Amniotic epithelial cell (primary cell): ENCODE data around the gene DNASE2B.
"Not testable (repeated sequence)": the region's sequence is repeated elsewhere in the genome, so short reads cannot be mapped to it uniquely, and the experiment has no call there.

ENCODE experiments used
- DNase-seq: peaks from one replicate; pipeline ENCODE4 v3.0.0-alpha.2; 2010; ENCODE audit warnings: low read depth

DNASE2B gene

GRCh38 chr1:84412316-84412942 is 14.1 kb downstream of the DNASE2B start:
- no peak for DNase-seq

- no peak for DNase-seq
These were observed 17.1 kb downstream of the DNASE2B start for GRCh38 chr1:84415396-84415795.

- DNase-seq, result no peak
These were observed 24.6 kb downstream of the DNASE2B start for GRCh38 chr1:84422909-84423308.

DNA sequence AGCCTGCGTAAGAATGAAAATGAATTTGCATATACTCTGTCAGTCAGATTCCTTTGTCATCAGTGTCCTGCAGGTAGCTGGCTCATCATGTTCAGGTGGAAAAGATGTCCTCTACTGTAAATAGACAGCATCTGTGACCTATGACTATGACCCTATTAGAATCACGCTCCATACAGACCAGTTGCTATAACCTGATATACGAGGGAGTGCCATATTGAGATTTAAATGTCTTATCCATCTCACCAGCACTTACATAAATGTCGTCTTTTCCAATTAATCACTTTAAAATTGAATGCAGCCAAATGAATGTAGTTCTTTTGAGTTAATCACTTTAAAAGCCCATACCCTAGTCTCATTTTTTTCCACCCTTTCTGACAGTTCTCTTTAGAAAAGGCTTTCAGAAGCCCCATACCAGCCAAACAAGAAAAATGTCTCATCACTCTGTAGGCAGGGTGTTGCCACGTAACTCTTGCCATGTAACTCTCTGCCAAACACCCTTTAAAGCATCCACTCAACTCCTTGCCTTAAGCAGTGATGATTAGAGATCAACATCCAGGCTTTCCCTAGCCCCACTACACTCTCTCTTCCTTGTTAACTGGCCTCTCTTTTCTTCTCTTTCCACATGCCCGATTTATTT is 26.3 kb downstream of the DNASE2B start:
- DNase-seq, result no peak

GRCh38 chr1:84425150-84425896 is 27.0 kb downstream of the DNASE2B start:
- DNase-seq, result peak; percentile 73

GRCh38 chr1:84426376-84426775 is 28.1 kb downstream of the DNASE2B start:
- DNase-seq, result no peak

- peak; percentile 67 for DNase-seq
These were observed 29.2 kb downstream of the DNASE2B start for GRCh38 chr1:84427250-84428188.

GRCh38 chr1:84428235-84428634 is 30.0 kb downstream of the DNASE2B start:
- no peak for DNase-seq

GRCh38 chr1:84429231-84429630 is 30.9 kb downstream of the DNASE2B start:
- no peak for DNase-seq

DNA sequence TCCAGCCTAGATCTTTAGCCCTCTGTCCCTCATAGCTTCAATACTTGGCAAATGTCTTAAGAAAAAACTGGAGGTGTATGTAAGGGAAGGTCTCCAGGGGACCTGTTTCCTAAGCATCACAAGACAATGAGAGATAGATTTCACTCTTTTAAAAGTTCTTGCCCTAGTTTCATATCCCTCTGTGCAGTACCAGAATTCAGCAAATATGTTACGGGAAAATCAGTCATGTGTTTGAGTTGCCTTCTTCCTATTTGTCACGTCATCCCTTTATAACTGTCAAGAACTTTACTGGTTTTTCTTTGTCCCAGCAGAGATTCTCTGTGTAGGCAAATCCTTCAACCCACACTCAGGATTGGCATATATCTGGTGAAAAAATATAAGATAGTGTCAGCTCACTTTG is 32.3 kb downstream of the DNASE2B start:
- no peak for DNase-seq

DNA sequence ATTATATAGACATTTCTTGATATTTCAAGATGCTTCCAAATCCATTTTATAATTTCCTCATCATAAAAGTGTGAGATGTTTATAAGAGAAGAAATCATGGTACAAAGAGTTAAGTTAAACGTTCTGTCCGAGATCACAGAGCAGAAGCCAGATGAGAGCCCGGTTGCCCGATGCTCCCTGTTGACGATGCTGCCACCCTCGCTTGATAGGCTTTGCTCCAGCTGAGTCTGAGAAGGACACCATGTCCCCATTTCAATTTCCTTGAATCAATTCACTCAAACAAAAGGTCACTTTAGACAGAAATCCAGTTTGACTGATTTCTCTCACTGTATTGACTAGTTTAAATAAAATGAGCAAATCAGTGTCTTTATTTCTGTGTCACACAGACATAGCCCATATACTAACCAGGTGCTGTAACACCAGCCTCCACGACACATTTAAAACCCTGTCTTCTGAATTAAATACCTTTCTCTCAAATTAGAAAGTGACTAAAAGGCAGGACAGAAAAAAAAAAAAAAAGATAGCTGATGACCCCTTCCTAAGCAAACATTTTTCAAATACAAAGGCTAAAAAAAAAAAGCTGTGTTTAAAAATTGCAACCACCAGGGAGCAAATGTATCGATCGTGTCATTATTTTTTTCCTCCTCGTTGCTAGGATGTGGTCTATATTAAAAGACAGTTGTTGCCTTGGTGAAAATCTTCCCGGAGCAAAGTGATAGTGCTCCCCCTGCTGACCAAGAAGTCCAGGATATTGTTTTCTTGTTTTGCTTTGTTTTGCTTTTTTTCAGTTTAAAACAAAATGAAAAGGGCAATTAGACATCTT is 35.2 kb downstream of the DNASE2B start:
- peak; percentile 65 for DNase-seq

GRCh38 chr1:84434081-84434769 is 35.9 kb downstream of the DNASE2B start:
- no peak for DNase-seq

GRCh38 chr1:84434801-84435549 is 36.7 kb downstream of the DNASE2B start:
- DNase-seq, result no peak

DNA sequence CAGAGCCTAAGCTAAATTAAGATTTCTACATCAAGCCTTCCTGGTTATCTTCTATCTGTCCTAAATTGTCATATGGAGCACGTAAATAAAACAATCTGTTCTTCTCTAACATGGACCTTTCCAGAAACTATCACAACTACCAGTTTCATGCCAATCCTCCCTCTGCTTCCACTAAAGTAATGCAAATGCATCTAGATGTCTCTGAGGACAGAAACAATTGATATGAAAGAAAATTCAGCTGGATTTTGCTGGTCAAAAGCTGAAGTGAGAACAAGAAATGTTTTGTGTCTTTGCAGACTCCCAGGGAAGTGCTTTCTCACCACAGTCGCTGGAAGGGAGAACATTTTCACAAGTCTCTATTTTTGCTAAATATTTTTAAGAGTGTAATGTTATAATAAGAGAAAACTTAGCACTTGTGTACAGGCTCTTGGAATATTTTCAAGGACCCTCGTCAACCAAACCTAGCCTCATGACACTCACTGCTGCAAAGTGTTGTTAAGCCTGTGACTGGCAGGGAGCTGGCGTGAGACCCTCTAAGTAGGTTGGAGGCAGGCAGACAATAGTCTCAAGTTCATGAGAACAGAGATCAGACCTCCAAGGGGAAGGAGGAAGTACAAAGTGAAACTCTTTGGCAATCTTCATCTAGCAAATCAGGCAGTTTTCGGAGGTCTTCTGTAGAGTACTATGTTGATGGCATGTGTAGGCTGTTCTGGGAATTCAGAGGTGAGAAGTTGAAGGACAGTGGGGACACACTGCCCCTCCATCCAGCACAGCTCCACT is 38.8 kb downstream of the DNASE2B start:
- DNase-seq, result no peak

DNA sequence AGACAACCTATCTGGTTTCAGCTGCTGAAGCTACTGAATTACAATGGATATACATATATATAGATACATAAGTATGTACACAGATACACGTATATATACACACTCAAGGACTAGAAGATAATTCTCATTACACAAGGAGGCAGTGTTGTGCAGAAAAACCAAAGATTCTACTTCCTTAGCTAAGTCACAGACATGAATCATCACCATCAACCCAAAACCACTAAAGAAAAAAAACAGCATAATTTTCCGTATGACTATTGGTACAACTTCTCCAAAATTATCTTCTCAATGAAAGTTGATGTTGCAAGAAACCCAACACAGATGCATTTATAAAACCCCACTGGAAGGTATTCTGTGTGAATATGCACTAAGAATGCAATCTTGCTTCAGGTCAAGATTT is 44.0 kb downstream of the DNASE2B start:
- DNase-seq, result peak; percentile 92

GRCh38 chr1:84442747-84443646 is 44.7 kb downstream of the DNASE2B start:
- not testable (repeated sequence) for DNase-seq

- not testable (repeated sequence) for DNase-seq
These were observed 50.4 kb downstream of the DNASE2B start for GRCh38 chr1:84448704-84449103.

DNA sequence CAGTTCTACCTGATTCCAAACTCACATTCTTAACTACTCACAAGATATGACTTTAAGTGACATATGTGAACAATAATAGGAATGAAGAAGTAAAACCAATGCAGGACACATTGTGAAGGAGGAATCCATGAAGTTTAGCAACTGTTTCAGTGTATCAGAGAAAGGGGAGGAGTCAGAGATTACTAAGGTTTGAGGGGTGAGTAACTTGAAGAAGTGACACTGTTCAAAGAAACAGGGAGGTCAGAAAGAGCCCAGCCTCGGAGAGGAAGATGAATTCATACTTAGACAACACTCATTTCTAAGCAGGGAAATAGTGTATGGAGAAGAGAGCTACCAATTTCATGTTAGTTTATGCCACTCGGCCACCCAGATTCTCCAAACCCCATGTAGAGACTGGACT is 52.6 kb downstream of the DNASE2B start:
- peak; percentile 26 for DNase-seq
